ENCODE measurements around the gene ANKRD33B. TPM values are rescaled to one million over a fixed set of nuclear protein-coding genes. Genes with fewer than 3 reads are reported as not detected.

ANKRD33B gene
- total and polyA plus RNA-seq, 2 of the 13 experiments (the other 11 are each of a cell fraction or from before 2014, with no cell fraction given), result 0.02 TPM; not detected in 1

DNA sequence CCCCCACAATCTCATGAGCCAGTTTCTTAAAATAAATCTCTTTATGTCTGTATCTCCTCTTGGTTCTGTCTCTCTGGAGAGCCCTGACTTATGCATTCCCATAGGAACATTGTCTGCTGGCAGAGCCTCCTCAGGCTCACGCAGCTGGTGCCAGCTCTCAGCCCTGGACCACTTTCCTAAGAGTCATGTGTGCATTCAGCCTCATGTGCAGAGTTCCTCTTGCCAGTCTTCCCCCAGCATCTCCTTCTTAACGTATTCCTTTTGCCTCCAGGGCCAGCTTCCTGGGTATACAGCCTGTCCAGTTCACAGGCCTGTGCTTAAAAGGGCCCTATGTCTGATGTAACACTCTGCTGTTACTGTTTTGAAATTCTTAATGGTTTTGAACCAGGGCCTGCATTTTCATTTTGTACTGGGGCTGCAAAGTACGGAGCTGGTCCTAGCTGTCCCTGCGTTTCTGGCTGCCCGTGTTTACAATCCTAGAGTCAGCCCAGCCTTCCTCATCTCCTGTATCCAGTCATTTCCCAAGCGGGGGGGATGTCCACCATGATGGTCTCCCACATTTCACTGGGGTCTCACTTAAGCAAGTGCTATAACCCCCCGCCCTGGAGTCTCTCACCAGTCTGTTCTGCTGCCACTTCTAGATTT, 18.1 kb downstream of the ANKRD33B start:
- no peak for ATAC-seq
- Histone ChIP-seq H2AFZ (ENCODE audit: low read length) (no peak overlapping the region), H3K4me3 (replicated peaks in 1 of 3; ENCODE audit: insufficient read depth in 1 of 3, low read depth in 2 of 3, low read length in 3 of 3) (no peak overlapping the region), H3K4me1 (ENCODE audit: insufficient read depth, low read length) (no peaks in the 10 kb centered on the region), H4K20me1 (ENCODE audit: insufficient read depth, low read length) (no peaks in the 10 kb centered on the region), H3K27ac (ENCODE audit: extremely low read length, insufficient read depth, low read length) (no peak overlapping the region), H3K9me3 (ENCODE audit: low read length) (no peaks in the 10 kb centered on the region), H3K79me2 (ENCODE audit: insufficient read depth, low read length) (no peaks in the 10 kb centered on the region), H3K4me2 (ENCODE audit: low read depth, low read length) (no peak overlapping the region), H3K27me3 (ENCODE audit: control insufficient read depth in 1 of 2, insufficient read depth in 2 of 2, low read length in 2 of 2) (peaks cover 0 to 1% of the 10 kb centered on the region in 2 experiments; a peak in 1 of 5 replicates), H3K36me3 (replicated peaks in 1 of 2; ENCODE audit: control insufficient read depth in 1 of 2, insufficient read depth in 2 of 2, low read length in 2 of 2) (no peaks in the 10 kb centered on the region), H3K9ac (ENCODE audit: insufficient read depth, low read depth, low read length) (no peak overlapping the region)
- WGBS (ENCODE audit: low lambda C conversion rate), result 13% methylated on average over 7 of the region's 7 CpGs
- TF ChIP-seq RBM22 (optimal IDR thresholded peaks at IDR 0.05; ENCODE audit: low read length) (no peak), HMGA1 (CRISPR knock-in tag; conservative IDR thresholded peaks at IDR 0.05) (no peak), YEATS2 (CRISPR knock-in tag; IDR thresholded peaks at IDR 0.05; ENCODE audit: borderline replicate concordance) (no peak), TCF12 (IDR thresholded peaks at IDR 0.05) (no peak), TCF12 (CRISPR knock-in tag; IDR thresholded peaks at IDR 0.05) (no peak), ZNF10 (CRISPR knock-in tag; IDR thresholded peaks at IDR 0.05; ENCODE audit: borderline replicate concordance, low read depth) (no peak), IKZF4 (CRISPR knock-in tag; IDR thresholded peaks at IDR 0.05; ENCODE audit: borderline replicate concordance, low read depth, not compliant biosample characterization) (no peak), ZNF292 (CRISPR knock-in tag; IDR thresholded peaks at IDR 0.05; ENCODE audit: borderline replicate concordance, low read depth) (no peak), SRF (IDR thresholded peaks at IDR 0.05; ENCODE audit: low read depth, low read length) (no peak), MEF2D (CRISPR knock-in tag; IDR thresholded peaks at IDR 0.05) (no peak), MED1 (CRISPR knock-in tag; IDR thresholded peaks at IDR 0.05) (no peak), ONECUT2 (CRISPR knock-in tag; IDR thresholded peaks at IDR 0.05) (no peak), CHCHD3 (CRISPR knock-in tag; IDR thresholded peaks at IDR 0.05) (no peak), HNF4G (IDR thresholded peaks at IDR 0.05; ENCODE audit: borderline replicate concordance, low read depth, low read length) (no peak), HNF4G (CRISPR knock-in tag; IDR thresholded peaks at IDR 0.05; ENCODE audit: borderline replicate concordance, low read depth) (no peak)
- TF ChIP-seq, protein P1, sequence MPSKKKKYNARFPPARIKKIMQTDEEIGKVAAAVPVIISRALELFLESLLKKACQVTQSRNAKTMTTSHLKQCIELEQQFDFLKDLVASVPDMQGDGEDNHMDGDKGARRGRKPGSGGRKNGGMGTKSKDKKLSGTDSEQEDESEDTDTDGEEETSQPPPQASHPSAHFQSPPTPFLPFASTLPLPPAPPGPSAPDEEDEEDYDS (CRISPR knock-in tag; IDR thresholded peaks at IDR 0.05), result no peak
- TF ChIP-seq, protein P2, sequence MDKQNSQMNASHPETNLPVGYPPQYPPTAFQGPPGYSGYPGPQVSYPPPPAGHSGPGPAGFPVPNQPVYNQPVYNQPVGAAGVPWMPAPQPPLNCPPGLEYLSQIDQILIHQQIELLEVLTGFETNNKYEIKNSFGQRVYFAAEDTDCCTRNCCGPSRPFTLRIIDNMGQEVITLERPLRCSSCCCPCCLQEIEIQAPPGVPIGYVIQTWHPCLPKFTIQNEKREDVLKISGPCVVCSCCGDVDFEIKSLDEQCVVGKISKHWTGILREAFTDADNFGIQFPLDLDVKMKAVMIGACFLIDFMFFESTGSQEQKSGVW (CRISPR knock-in tag; IDR thresholded peaks at IDR 0.05; ENCODE audit: borderline replicate concordance), result no peak
- TF ChIP-seq, protein P3, sequence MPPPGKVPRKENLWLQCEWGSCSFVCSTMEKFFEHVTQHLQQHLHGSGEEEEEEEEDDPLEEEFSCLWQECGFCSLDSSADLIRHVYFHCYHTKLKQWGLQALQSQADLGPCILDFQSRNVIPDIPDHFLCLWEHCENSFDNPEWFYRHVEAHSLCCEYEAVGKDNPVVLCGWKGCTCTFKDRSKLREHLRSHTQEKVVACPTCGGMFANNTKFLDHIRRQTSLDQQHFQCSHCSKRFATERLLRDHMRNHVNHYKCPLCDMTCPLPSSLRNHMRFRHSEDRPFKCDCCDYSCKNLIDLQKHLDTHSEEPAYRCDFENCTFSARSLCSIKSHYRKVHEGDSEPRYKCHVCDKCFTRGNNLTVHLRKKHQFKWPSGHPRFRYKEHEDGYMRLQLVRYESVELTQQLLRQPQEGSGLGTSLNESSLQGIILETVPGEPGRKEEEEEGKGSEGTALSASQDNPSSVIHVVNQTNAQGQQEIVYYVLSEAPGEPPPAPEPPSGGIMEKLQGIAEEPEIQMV (CRISPR knock-in tag; IDR thresholded peaks at IDR 0.05; ENCODE audit: low read depth), result no peak
- in situ Hi-C loops (cut with HindIII; ENCODE audit: extremely low pct_ligation_motif_present, low pct_unique_long_range_greater_than_20kb) (no loop called here), intact Hi-C loops (cut with micrococcal nuclease; ENCODE audit: unreplicated experiment) (no loop called here)
- CTCF ChIA-PET (ENCODE audit: low intra/inter-chr PET ratio, low total read pairs), result no interaction called here
- FAIRE-seq, result no peak
- POLR2A ChIA-PET, result no interaction called here
- no TSS peak for BruUV-seq (replicated peaks)
- DNase-seq (ENCODE audit: low spot score), result no peak
